ENCODE results near the gene NAA16. TPM values are rescaled to one million over a fixed set of nuclear protein-coding genes. Genes with fewer than 3 reads are reported as not detected.

NAA16 gene
- total RNA-seq, 1 donor from 2014 or later = 6.5 TPM

DNA sequence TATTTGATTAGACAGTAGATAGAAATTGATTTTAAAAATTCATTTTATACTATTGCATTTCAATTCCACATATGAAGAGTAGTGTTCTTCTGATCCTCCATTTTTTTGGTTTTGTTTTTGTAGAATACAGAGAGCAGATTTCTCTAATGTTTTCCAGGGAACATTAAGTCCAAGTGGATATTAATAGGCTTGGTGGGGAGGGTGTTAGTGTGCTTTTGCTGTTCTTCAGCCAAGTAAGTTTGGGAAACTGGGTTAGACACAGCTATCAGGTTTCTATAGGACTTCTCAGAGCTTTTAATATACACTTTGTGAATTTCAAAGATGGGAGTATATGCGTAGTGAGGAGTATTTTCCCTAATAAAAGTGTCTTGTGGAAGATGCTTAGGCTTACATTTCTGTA, 21.8 kb downstream of the NAA16 start:
- Histone ChIP-seq H3K27ac (replicated peaks) (peak overlapping the region; percentile 64), H3K4me3 (no peak overlapping the region), H3K27me3 (ENCODE audit: low read depth) (no peaks in the 10 kb centered on the region), H3K4me1 (peaks cover 54% of the 10 kb centered on the region), H3K36me3 (peaks cover 15% of the 10 kb centered on the region), H3K9me3 (replicated peaks) (no peaks in the 10 kb centered on the region)
- TF ChIP-seq, protein P1, sequence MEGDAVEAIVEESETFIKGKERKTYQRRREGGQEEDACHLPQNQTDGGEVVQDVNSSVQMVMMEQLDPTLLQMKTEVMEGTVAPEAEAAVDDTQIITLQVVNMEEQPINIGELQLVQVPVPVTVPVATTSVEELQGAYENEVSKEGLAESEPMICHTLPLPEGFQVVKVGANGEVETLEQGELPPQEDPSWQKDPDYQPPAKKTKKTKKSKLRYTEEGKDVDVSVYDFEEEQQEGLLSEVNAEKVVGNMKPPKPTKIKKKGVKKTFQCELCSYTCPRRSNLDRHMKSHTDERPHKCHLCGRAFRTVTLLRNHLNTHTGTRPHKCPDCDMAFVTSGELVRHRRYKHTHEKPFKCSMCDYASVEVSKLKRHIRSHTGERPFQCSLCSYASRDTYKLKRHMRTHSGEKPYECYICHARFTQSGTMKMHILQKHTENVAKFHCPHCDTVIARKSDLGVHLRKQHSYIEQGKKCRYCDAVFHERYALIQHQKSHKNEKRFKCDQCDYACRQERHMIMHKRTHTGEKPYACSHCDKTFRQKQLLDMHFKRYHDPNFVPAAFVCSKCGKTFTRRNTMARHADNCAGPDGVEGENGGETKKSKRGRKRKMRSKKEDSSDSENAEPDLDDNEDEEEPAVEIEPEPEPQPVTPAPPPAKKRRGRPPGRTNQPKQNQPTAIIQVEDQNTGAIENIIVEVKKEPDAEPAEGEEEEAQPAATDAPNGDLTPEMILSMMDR (IDR thresholded peaks at IDR 0.05; ENCODE audit: borderline replicate concordance) = no peak
- DNase-seq = no peak
- intact Hi-C loops (cut with micrococcal nuclease) = no loop called here

GRCh38 chr13:41334810-41335209, 23.7 kb downstream of the NAA16 start:
- H3K36me3 ChIP-seq = peaks cover 21% of the 10 kb centered on the region
- intact Hi-C loops (cut with micrococcal nuclease) = no loop called here

DNA sequence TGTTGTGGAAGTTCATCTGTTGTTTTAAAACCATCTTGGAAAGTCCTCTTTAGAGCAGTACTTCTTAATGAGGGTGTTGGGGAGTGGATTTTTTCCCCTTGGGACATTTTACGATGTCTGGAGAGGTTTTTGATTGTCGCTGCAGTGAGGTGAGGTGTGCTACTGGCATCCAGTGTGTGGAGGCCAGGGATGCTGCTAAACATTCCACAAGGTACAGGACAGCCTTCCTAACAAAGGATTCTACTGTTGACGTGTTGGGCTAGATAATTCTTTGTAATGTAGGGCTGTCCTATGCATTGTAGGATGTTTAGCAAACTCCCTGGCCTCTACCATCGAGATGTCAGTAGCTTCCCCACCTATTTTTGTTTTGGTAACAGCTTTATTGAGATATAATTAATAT, 33.3 kb downstream of the NAA16 start:
- Histone ChIP-seq H3K4me1 (peaks cover 15% of the 10 kb centered on the region), H3K27me3 (ENCODE audit: low read depth) (no peaks in the 10 kb centered on the region), H3K9me3 (replicated peaks) (no peaks in the 10 kb centered on the region), H3K4me3 (no peak overlapping the region), H3K27ac (replicated peaks) (no peak overlapping the region), H3K36me3 (peaks cover 36% of the 10 kb centered on the region)
- TF ChIP-seq, protein P1 (IDR thresholded peaks at IDR 0.05; ENCODE audit: borderline replicate concordance) = no peak
- intact Hi-C loops (cut with micrococcal nuclease) = no loop called here
- DNase-seq = no peak

More at GRCh38 chr13:41334810-41335209, 23.7 kb downstream of the NAA16 start:
- TF ChIP-seq, protein P1 (IDR thresholded peaks at IDR 0.05; ENCODE audit: borderline replicate concordance) = no peak
- Histone ChIP-seq H3K27ac (replicated peaks) (no peak overlapping the region), H3K27me3 (ENCODE audit: low read depth) (no peaks in the 10 kb centered on the region), H3K9me3 (replicated peaks) (no peaks in the 10 kb centered on the region), H3K4me3 (no peak overlapping the region), H3K4me1 (peaks cover 39% of the 10 kb centered on the region)
- no peak for DNase-seq

- no peaks in the 10 kb centered on the region for H3K27me3 ChIP-seq (ENCODE audit: low read depth)
- no peak for DNase-seq
- intact Hi-C loops (cut with micrococcal nuclease) = no loop called here
- TF ChIP-seq, protein P1 (IDR thresholded peaks at IDR 0.05; ENCODE audit: borderline replicate concordance) = no peak
- H3K4me1 ChIP-seq = peaks cover 15% of the 10 kb centered on the region
- no peaks in the 10 kb centered on the region for H3K9me3 ChIP-seq (replicated peaks)
- peaks cover 32% of the 10 kb centered on the region for H3K36me3 ChIP-seq
- no peak overlapping the region for H3K4me3 ChIP-seq
- peak overlapping the region; percentile 54 for H3K27ac ChIP-seq (replicated peaks)
Measured at GRCh38 chr13:41345165-41345913, 34.3 kb downstream of the NAA16 start.

DNA sequence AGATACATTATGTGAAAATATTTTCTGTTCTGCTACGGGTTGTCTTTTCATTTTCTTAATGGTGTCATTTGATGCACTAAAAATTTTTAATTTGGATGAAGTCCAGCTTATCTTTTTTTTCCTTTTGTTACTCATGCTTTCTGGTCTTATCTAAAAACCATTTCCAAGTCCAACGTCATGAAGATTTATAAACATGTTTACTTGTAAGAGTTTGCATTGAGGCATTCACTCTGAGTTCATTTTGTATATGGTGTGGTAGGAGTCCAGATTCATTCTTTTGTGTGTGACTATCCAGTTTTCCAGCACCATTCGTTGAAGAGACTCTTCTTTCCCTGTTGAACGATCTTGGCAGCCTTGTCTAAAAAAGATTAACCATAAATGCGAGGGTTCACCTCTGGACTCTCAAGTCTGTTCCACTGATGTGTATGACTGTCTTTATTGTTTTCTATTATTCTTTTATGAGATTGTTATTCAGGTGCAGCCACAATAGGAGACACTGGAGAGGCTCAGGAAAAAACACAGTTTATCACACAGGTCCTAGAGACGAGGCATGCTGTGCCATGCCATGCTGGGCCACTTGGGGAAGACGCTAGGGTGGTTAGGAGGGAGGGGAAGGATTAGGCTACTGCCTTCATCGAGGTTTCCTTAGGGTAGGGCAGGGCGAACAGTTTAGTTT, 35.0 kb downstream of the NAA16 start:
- TF ChIP-seq, protein P1 (IDR thresholded peaks at IDR 0.05; ENCODE audit: borderline replicate concordance) = no peak
- Histone ChIP-seq H3K27me3 (ENCODE audit: low read depth) (no peaks in the 10 kb centered on the region), H3K4me3 (no peak overlapping the region), H3K4me1 (peaks cover 15% of the 10 kb centered on the region), H3K36me3 (peaks cover 30% of the 10 kb centered on the region), H3K9me3 (replicated peaks) (no peaks in the 10 kb centered on the region), H3K27ac (replicated peaks) (peak overlapping the region; percentile 54)
- no peak for DNase-seq
- intact Hi-C loops (cut with micrococcal nuclease) = no loop called here
